ENCODE results near the gene MAOB. TPM values are rescaled to one million over a fixed set of nuclear protein-coding genes. Genes with fewer than 3 reads are reported as not detected.
A peak's percentile ranks its signal among the peaks of the same experiment; 100 is the strongest.

Gene MAOB
- total and polyA plus RNA-seq, 8 donors: 3.1 to 15.1 (median 6.0) TPM

- intact Hi-C loops (cut with DNase I): no loop called here
- Histone ChIP-seq H3K4me3 (no peak overlapping the region), H3K9me3 (no peaks in the 10 kb centered on the region), H3K36me3 (no peaks in the 10 kb centered on the region), H3K27ac (no peak overlapping the region), H3K27me3 (peaks cover 0 to 14% (median 2%) of the 10 kb centered on the region in 4 donors), H3K4me1 (no peaks in the 10 kb centered on the region)
- FAIRE-seq (no peak), DNase-seq (no peak), ATAC-seq (no peak)
- TF ChIP-seq, protein P1, sequence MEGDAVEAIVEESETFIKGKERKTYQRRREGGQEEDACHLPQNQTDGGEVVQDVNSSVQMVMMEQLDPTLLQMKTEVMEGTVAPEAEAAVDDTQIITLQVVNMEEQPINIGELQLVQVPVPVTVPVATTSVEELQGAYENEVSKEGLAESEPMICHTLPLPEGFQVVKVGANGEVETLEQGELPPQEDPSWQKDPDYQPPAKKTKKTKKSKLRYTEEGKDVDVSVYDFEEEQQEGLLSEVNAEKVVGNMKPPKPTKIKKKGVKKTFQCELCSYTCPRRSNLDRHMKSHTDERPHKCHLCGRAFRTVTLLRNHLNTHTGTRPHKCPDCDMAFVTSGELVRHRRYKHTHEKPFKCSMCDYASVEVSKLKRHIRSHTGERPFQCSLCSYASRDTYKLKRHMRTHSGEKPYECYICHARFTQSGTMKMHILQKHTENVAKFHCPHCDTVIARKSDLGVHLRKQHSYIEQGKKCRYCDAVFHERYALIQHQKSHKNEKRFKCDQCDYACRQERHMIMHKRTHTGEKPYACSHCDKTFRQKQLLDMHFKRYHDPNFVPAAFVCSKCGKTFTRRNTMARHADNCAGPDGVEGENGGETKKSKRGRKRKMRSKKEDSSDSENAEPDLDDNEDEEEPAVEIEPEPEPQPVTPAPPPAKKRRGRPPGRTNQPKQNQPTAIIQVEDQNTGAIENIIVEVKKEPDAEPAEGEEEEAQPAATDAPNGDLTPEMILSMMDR (IDR thresholded peaks at IDR 0.05): no peak
- 60 to 83% methylated on average over 5 of the region's 5 CpGs for WGBS, 2 donors
Observed at GRCh38 chrX:43885617-43886016, 3.4 kb upstream of the MAOB start.

DNA sequence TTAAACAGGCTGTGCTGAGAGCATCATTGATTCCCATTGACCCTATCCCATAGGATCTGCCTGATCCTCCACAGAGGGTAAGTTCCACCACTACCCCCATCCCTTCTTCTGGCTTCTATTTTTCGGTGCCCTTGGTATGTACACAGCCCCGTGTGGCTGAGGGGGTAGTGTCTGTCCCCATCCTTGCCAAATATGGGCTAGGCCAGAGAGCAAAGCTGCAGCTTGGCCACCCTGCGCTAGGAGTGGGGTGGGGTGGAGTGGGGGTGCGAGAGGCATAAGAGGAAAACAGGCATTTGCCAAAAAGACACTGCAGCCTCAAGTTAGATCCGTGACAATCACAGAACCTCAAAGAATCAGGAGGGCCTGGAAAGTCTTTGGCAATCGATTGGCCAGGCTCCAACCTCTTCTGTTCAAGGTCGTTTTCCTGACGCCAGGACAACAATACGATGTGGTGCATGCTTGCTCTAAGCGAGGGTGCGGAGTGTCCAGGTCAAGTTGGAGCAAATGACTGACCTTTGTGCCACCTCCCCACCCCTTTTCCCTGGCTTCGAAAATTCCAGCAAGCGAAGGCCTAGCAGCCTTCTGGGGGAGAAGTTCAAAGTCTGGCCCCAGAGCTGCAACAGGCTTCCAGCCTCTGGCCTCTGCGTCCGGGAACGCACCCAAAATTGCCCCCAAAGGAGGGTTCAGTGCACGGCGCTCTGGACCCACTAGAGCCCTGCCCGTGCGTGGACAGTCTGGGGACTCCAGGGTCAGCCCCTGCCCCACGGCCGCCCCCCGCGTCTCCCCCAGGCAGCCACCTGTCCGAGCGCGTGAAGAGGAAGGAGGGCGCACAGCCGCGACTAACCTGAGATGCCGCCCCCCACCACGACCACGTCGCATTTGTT is 598 bp downstream of the MAOB start:
- H3K36me3 ChIP-seq: no peaks in the 10 kb centered on the region
- FAIRE-seq: no peak
- DNase-seq: peak in 2 of 6 donors; percentile 21 to 52
- peak overlapping the region in 1 of 4 donors; percentile 23 for H3K27ac ChIP-seq
- H3K27me3 ChIP-seq: no peaks in the 10 kb centered on the region
- peak overlapping the region in 2 of 4 donors; percentile 13 to 33 for H3K4me3 ChIP-seq
- ATAC-seq: peak in 3 of 4 donors; percentile 17 to 31 (median 23)
- H3K9me3 ChIP-seq: no peaks in the 10 kb centered on the region
- no peaks in the 10 kb centered on the region for H3K4me1 ChIP-seq
- intact Hi-C loops (cut with DNase I): no loop called here
- TF ChIP-seq, protein P1 (IDR thresholded peaks at IDR 0.05): no peak
- 20 to 28% methylated on average over 34 of the region's 34 CpGs for WGBS, 2 donors

- no peaks in the 10 kb centered on the region for H3K4me1 ChIP-seq
- H3K36me3 ChIP-seq: no peaks in the 10 kb centered on the region
- H3K9me3 ChIP-seq: no peaks in the 10 kb centered on the region
- intact Hi-C loops (cut with DNase I): no loop called here
- 62 to 82% methylated on average over 2 of the region's 2 CpGs for WGBS, 2 donors
- DNase-seq (no peak), ATAC-seq (no peak), FAIRE-seq (no peak)
- no peak overlapping the region for H3K27ac ChIP-seq
- no peak overlapping the region for H3K4me3 ChIP-seq
- H3K27me3 ChIP-seq: peaks cover 0 to 9% (median 0%) of the 10 kb centered on the region in 4 donors
- TF ChIP-seq, protein P1 (IDR thresholded peaks at IDR 0.05): no peak
Observed at GRCh38 chrX:43880425-43880824, 1.8 kb downstream of the MAOB start.

DNA sequence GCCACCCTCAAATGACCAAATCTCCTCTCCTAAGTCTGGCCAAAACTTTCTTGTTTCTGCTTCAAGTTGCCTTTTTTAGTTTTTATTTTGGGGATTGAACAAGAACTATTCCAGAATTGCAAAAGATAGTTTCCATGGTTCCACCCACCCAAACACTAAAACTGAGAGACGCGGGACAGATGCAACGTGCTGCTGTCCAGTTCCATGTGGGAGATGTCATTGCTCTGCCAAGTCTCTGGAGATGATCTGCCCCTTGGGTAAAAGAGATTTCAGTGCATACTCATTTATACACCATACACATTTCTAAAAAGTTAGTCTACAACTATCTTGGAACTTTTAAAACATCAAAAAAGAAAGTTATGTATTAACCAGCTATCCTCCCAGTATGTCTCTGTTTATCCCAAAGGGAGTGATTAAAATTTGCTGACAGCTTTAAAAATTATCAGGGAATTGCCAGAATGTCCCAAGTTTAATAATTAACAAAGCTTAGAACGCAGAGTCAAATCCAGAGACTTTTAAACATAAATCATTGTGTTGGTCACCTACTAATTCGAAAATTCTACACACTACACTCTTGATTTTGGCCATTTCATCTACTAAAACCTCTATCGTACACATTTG is 3.2 kb downstream of the MAOB start:
- Histone ChIP-seq H3K27me3 (peaks cover 0 to 9% (median 0%) of the 10 kb centered on the region in 4 donors), H3K27ac (no peak overlapping the region)
- peak; percentile 86 for FAIRE-seq

More for the DNA sequence above, 3.2 kb downstream of the MAOB start:
- TF ChIP-seq, protein P1 (IDR thresholded peaks at IDR 0.05): no peak
- ATAC-seq (peak in 1 of 4 donors; percentile 24), DNase-seq (no peak)
- no peaks in the 10 kb centered on the region for H3K9me3 ChIP-seq
- H3K4me1 ChIP-seq: no peaks in the 10 kb centered on the region
- H3K4me3 ChIP-seq: no peak overlapping the region
- WGBS, 2 donors: 20 to 32% methylated on average over 6 of the region's 6 CpGs
- intact Hi-C loops (cut with DNase I): no loop called here
- no peaks in the 10 kb centered on the region for H3K36me3 ChIP-seq
